ENCODE results near the gene CAV2.

The CAV2 gene

DNA sequence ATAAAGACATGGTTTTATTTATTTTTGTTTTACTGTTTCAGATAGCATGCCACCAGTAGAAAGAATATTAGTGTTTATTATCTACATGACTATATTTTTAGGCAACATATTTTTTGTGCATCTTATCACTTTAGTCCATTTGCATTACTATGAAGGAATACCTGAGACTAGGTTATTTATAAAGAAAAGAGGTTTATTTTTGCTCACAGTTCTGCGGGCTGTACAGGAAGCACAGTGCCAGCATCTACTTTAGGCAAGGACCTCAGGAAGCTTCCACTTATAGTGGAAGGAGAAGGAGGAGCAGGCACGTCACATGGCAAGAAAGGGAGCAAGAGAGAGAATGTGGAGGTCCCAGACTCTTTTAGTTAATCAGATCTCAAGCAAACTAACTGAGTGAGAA is 5.7 kb downstream of the CAV2 start:
- TF ChIP-seq, protein P1, sequence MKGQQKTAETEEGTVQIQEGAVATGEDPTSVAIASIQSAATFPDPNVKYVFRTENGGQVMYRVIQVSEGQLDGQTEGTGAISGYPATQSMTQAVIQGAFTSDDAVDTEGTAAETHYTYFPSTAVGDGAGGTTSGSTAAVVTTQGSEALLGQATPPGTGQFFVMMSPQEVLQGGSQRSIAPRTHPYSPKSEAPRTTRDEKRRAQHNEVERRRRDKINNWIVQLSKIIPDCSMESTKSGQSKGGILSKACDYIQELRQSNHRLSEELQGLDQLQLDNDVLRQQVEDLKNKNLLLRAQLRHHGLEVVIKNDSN (IDR thresholded peaks at IDR 0.05): no peak
- TF ChIP-seq TEAD4 (IDR thresholded peaks at IDR 0.05): no peak
- no peak for TF ChIP-seq TCF12 (IDR thresholded peaks at IDR 0.05; ENCODE audit: low read depth)
- TF ChIP-seq, protein P2, sequence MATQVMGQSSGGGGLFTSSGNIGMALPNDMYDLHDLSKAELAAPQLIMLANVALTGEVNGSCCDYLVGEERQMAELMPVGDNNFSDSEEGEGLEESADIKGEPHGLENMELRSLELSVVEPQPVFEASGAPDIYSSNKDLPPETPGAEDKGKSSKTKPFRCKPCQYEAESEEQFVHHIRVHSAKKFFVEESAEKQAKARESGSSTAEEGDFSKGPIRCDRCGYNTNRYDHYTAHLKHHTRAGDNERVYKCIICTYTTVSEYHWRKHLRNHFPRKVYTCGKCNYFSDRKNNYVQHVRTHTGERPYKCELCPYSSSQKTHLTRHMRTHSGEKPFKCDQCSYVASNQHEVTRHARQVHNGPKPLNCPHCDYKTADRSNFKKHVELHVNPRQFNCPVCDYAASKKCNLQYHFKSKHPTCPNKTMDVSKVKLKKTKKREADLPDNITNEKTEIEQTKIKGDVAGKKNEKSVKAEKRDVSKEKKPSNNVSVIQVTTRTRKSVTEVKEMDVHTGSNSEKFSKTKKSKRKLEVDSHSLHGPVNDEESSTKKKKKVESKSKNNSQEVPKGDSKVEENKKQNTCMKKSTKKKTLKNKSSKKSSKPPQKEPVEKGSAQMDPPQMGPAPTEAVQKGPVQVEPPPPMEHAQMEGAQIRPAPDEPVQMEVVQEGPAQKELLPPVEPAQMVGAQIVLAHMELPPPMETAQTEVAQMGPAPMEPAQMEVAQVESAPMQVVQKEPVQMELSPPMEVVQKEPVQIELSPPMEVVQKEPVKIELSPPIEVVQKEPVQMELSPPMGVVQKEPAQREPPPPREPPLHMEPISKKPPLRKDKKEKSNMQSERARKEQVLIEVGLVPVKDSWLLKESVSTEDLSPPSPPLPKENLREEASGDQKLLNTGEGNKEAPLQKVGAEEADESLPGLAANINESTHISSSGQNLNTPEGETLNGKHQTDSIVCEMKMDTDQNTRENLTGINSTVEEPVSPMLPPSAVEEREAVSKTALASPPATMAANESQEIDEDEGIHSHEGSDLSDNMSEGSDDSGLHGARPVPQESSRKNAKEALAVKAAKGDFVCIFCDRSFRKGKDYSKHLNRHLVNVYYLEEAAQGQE (IDR thresholded peaks at IDR 0.05; ENCODE audit: low read depth): no peak
- no peak for TF ChIP-seq NFIC (IDR thresholded peaks at IDR 0.05)
- TF ChIP-seq CEBPB (IDR thresholded peaks at IDR 0.05): no peak
- TF ChIP-seq FOXM1 (IDR thresholded peaks at IDR 0.05; ENCODE audit: borderline replicate concordance, low read depth): no peak
- TF ChIP-seq TAF1 (IDR thresholded peaks at IDR 0.05; ENCODE audit: low read depth): no peak
- TF ChIP-seq YY1 (IDR thresholded peaks at IDR 0.05; ENCODE audit: low read depth): no peak
- TF ChIP-seq EGR1 (IDR thresholded peaks at IDR 0.05): no peak
- no peak for TF ChIP-seq EP300 (IDR thresholded peaks at IDR 0.05; ENCODE audit: borderline replicate concordance)
- no peak for TF ChIP-seq CREB1 (IDR thresholded peaks at IDR 0.05; ENCODE audit: low read depth)
- TF ChIP-seq RAD21 (IDR thresholded peaks at IDR 0.05; ENCODE audit: low read depth): no peak
- TF ChIP-seq, protein P3, sequence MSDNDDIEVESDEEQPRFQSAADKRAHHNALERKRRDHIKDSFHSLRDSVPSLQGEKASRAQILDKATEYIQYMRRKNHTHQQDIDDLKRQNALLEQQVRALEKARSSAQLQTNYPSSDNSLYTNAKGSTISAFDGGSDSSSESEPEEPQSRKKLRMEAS (IDR thresholded peaks at IDR 0.05): no peak
- no peak for TF ChIP-seq ZBTB7A (IDR thresholded peaks at IDR 0.05; ENCODE audit: low read depth)

DNA sequence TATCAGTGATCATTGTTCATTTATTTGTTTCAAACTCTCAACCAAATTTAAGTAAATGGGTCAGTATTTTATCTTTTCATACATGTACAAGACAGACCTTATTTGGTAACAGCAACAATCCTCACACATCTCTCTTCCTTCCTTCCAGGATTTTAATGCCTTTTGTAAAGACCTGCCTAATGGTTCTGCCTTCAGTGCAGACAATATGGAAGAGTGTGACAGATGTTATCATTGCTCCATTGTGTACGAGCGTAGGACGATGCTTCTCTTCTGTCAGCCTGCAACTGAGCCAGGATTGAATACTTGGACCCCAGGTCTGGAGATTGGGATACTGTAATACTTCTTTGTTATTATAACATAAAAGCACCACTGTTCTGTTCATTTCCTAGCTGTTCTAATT is 6.3 kb downstream of the CAV2 start:
- TF ChIP-seq TEAD4 (IDR thresholded peaks at IDR 0.05): no peak
- TF ChIP-seq, protein P3 (IDR thresholded peaks at IDR 0.05): no peak
- no peak for TF ChIP-seq EP300 (IDR thresholded peaks at IDR 0.05; ENCODE audit: borderline replicate concordance)

DNA sequence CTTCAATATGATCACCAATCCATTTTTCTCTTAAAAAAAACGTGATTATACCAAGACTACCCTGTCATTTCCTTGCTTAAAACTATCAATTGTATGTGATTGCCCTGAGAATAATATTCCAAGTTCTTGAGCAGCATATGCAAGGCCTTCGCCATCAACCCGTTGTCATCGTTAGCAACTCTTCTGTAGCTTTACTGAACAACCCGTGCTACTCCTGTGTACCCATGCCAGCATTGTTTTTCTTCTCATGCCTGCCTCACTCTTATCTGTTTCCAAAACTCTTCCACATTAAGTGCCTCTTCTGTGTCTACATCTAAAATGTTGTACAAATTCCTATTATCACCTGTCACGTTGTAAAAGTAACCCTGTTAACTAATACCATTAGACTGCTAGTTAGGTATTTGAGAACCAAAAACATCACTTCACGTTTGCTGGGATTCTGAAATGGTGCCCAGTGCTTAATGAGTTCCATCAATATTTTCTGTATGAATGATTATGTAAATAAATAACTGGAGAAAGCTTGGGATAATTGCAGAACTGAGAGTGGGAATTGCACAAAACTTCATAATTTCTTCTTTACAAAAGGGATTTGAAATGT is 10.5 kb downstream of the CAV2 start:
- no peak for TF ChIP-seq EP300 (IDR thresholded peaks at IDR 0.05; ENCODE audit: borderline replicate concordance)
- TF ChIP-seq, protein P3 (IDR thresholded peaks at IDR 0.05): no peak
- no peak for TF ChIP-seq RAD21 (IDR thresholded peaks at IDR 0.05; ENCODE audit: low read depth)
- no peak for TF ChIP-seq NFIC (IDR thresholded peaks at IDR 0.05)
- TF ChIP-seq CREB1 (IDR thresholded peaks at IDR 0.05; ENCODE audit: low read depth): no peak
- TF ChIP-seq YY1 (IDR thresholded peaks at IDR 0.05; ENCODE audit: low read depth): no peak
- TF ChIP-seq, protein P2 (IDR thresholded peaks at IDR 0.05; ENCODE audit: low read depth): no peak
- no peak for TF ChIP-seq TCF12 (IDR thresholded peaks at IDR 0.05; ENCODE audit: low read depth)
- TF ChIP-seq EGR1 (IDR thresholded peaks at IDR 0.05): no peak
- TF ChIP-seq FOXM1 (IDR thresholded peaks at IDR 0.05; ENCODE audit: borderline replicate concordance, low read depth): no peak
- no peak for TF ChIP-seq TEAD4 (IDR thresholded peaks at IDR 0.05)
- no peak for TF ChIP-seq TAF1 (IDR thresholded peaks at IDR 0.05; ENCODE audit: low read depth)
- no peak for TF ChIP-seq ZBTB7A (IDR thresholded peaks at IDR 0.05; ENCODE audit: low read depth)
- TF ChIP-seq, protein P1 (IDR thresholded peaks at IDR 0.05): no peak
- no peak for TF ChIP-seq CEBPB (IDR thresholded peaks at IDR 0.05)

DNA sequence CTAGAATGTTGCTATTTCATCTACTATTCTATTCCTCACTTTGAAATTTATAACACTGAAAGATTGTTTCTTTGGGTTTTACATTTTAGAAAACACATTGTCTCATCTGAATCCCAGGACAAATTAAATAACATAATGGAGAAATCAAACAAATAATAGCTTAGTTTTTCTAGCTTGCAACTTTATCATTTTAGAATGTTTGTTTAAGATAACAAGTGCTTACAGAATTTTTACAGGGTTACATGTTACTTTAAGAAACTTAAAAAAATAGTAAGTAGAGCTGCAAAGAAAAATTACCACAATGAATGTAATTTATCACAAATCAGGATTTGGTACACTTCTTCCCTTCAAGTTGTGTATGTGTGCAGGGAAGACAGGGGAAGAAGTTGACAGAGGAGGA is 11.3 kb downstream of the CAV2 start:
- no peak for TF ChIP-seq TAF1 (IDR thresholded peaks at IDR 0.05; ENCODE audit: low read depth)
- no peak for TF ChIP-seq YY1 (IDR thresholded peaks at IDR 0.05; ENCODE audit: low read depth)
- no peak for TF ChIP-seq EP300 (IDR thresholded peaks at IDR 0.05; ENCODE audit: borderline replicate concordance)
- TF ChIP-seq FOXM1 (IDR thresholded peaks at IDR 0.05; ENCODE audit: borderline replicate concordance, low read depth): no peak
- no peak for TF ChIP-seq TEAD4 (IDR thresholded peaks at IDR 0.05)

DNA sequence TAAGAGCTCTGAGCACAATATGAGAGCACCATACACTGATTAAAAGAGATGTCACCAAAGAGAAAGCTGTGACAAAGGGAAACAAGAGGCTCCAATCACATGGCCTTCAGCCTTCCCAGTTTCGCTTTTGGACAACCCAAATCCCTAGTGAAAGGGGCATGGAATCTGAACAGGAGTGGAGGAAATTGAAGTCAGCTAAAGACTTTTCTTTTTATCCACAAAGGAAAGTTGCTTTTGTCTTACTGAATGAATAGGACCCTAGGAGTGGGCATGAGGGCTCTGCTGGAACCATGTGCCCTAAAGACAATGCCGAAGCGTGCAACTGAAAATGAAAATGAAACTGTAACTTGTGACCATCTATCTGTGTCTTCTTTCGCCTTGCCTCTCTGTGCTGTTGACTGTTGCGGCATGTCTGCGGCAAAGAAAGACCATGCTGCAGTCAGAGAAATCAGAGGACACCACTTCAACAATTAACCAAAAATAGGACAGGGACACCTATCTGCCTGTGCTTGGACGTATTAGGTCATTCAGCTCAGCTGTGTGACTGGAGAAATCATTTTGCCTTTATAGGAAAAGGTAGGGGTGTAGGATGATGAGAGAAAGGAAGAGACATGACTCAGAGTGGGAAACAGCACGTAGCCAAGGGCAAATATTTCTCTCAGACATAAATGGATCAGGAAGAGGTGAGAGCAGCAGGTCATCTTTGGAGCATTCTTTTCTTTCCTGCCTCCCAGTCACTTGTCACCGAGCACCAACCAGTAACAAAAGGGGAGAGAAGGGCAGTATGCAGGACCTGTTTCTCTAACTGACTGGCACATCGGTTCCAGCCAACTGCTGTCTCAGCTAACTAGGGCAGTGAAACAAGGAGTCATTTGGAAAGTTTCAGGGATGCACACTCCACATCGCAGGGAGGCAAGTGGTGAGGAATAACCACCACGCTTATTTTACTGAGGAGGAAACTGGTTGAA is 12.3 kb downstream of the CAV2 start:
- TF ChIP-seq EP300 (IDR thresholded peaks at IDR 0.05; ENCODE audit: borderline replicate concordance) (no peak), EGR1 (IDR thresholded peaks at IDR 0.05) (no peak), TCF12 (IDR thresholded peaks at IDR 0.05; ENCODE audit: low read depth) (no peak), CREB1 (IDR thresholded peaks at IDR 0.05; ENCODE audit: low read depth) (no peak), YY1 (IDR thresholded peaks at IDR 0.05; ENCODE audit: low read depth) (no peak), FOXM1 (IDR thresholded peaks at IDR 0.05; ENCODE audit: borderline replicate concordance, low read depth) (no peak), TEAD4 (IDR thresholded peaks at IDR 0.05) (no peak), RAD21 (IDR thresholded peaks at IDR 0.05; ENCODE audit: low read depth) (no peak), TAF1 (IDR thresholded peaks at IDR 0.05; ENCODE audit: low read depth) (no peak), ZBTB7A (IDR thresholded peaks at IDR 0.05; ENCODE audit: low read depth) (no peak)
- TF ChIP-seq, protein P1 (IDR thresholded peaks at IDR 0.05): no peak
- TF ChIP-seq, protein P3 (IDR thresholded peaks at IDR 0.05): no peak
- TF ChIP-seq, protein P2 (IDR thresholded peaks at IDR 0.05; ENCODE audit: low read depth): no peak

Data from Ishikawa (cell line).